Measurements from ENCODE around the gene SHISAL1.

- no peak for TF ChIP-seq CTCF (IDR thresholded peaks at IDR 0.05)
- no peak for TF ChIP-seq POLR2A (IDR thresholded peaks at IDR 0.05)
Measured at GRCh38 chr22:44263547-44263946, 49.2 kb downstream of the SHISAL1 start.
